NCI-H1048 (cell line): Measurements from ENCODE around the gene BTBD9.
"Not testable (repeated sequence)": the region's sequence is repeated elsewhere in the genome, so short reads cannot be mapped to it uniquely, and the experiment has no call there.

ENCODE experiments used
- DNase-seq: peaks from one replicate; lab custom pipeline; 2025; lab: John Stamatoyannopoulos, UW

BTBD9 gene

GRCh38 chr6:38429546-38429945 lies 210.2 kb downstream of the BTBD9 start:
- no peak for DNase-seq

- peak; percentile 75 for DNase-seq
These were observed 212.1 kb downstream of the BTBD9 start for GRCh38 chr6:38427492-38428210.

GRCh38 chr6:38425788-38426488 lies 213.8 kb downstream of the BTBD9 start:
- not testable (repeated sequence) for DNase-seq

- no peak for DNase-seq
These were observed 216.0 kb downstream of the BTBD9 start for GRCh38 chr6:38423746-38424145.

- no peak for DNase-seq
These were observed 219.5 kb downstream of the BTBD9 start for GRCh38 chr6:38420207-38420606.

GRCh38 chr6:38417521-38417920 lies 222.2 kb downstream of the BTBD9 start:
- DNase-seq = no peak

- DNase-seq = no peak
These were observed 224.3 kb downstream of the BTBD9 start for GRCh38 chr6:38415231-38416005.

GRCh38 chr6:38413102-38413800 lies 226.5 kb downstream of the BTBD9 start:
- DNase-seq = no peak

- no peak for DNase-seq
These were observed 232.5 kb downstream of the BTBD9 start for GRCh38 chr6:38407192-38407591.

- no peak for DNase-seq
These were observed 233.6 kb downstream of the BTBD9 start for GRCh38 chr6:38406096-38406495.

- no peak for DNase-seq
These were observed 234.7 kb downstream of the BTBD9 start for GRCh38 chr6:38404900-38405556.

- peak; percentile 70 for DNase-seq
These were observed 235.4 kb downstream of the BTBD9 start for GRCh38 chr6:38404355-38404754.

- DNase-seq = no peak
These were observed 236.2 kb downstream of the BTBD9 start for GRCh38 chr6:38403548-38403947.

GRCh38 chr6:38400764-38401163 lies 239.0 kb downstream of the BTBD9 start:
- no peak for DNase-seq

GRCh38 chr6:38400101-38400500 lies 239.6 kb downstream of the BTBD9 start:
- no peak for DNase-seq

- no peak for DNase-seq
These were observed 243.5 kb downstream of the BTBD9 start for GRCh38 chr6:38396209-38396608.

GRCh38 chr6:38393986-38394385 lies 245.7 kb downstream of the BTBD9 start:
- no peak for DNase-seq

GRCh38 chr6:38391626-38392579 lies 247.8 kb downstream of the BTBD9 start:
- no peak for DNase-seq

GRCh38 chr6:38391206-38391605 lies 248.5 kb downstream of the BTBD9 start:
- DNase-seq = no peak

GRCh38 chr6:38389875-38390274 lies 249.9 kb downstream of the BTBD9 start:
- no peak for DNase-seq

- DNase-seq = no peak
These were observed 251.8 kb downstream of the BTBD9 start for GRCh38 chr6:38387971-38388370.
